ACC112 (cell line): ENCODE data around the gene AARS2.

Experiments used
- H2AFZ ChIP-seq: fragments of 200-600 bp; sonication (generic); one replicate; pipeline ENCODE4 v1.6.0; 2017; ENCODE audit warnings: antibody characterized with exemption, low read length; ENCODE audit not compliant: unreplicated experiment
- H3K27ac ChIP-seq: fragments of 200-600 bp; sonication (generic); 2 replicates; pipeline ENCODE4 v1.5.1; 2014; ENCODE audit warnings: low read depth, mild to moderate bottlenecking, antibody characterized with exemption, low read length, moderate library complexity
- H3K27me3 ChIP-seq: fragments of 200-600 bp; sonication (generic); 2 replicates; pipeline ENCODE4 v1.6.1; 2014; ENCODE audit warnings: mild to moderate bottlenecking, antibody characterized with exemption, low read length, moderate library complexity, mixed read lengths; ENCODE audit not compliant: insufficient read depth
- H3K36me3 ChIP-seq: fragments of 200-600 bp; sonication (generic); 2 replicates; pipeline ENCODE4 v1.6.1; 2016; ENCODE audit warnings: mild to moderate bottlenecking, antibody characterized with exemption, low read length, moderate library complexity, mixed read lengths; ENCODE audit not compliant: insufficient read depth
- H3K4me1 ChIP-seq: fragments of 200-600 bp; sonication (generic); one replicate; pipeline ENCODE4 v1.6.1; 2016; ENCODE audit warnings: low read length, mixed read lengths; ENCODE audit not compliant: insufficient read depth, unreplicated experiment, control insufficient read depth
- H3K4me3 ChIP-seq: fragments of 200-600 bp; sonication (generic); 2 replicates; pipeline ENCODE4 v1.5.1; 2014; ENCODE audit warnings: mild to moderate bottlenecking, low read depth, low read length
- H3K79me2 ChIP-seq: fragments of 200-600 bp; sonication (generic); one replicate; pipeline ENCODE4 v1.6.0; 2016; ENCODE audit warnings: low read length; ENCODE audit not compliant: control insufficient read depth, unreplicated experiment, insufficient read depth

The AARS2 gene

GRCh38 chr6:44310241-44310640 lies 2.9 kb downstream of the AARS2 start:
- Histone ChIP-seq H3K27ac (no peak overlapping the region), H3K36me3 (peaks cover 19% of the 10 kb centered on the region; the same call in 1 of the 2 replicates), H2AFZ (no peak overlapping the region), H3K4me1 (peaks cover 8% of the 10 kb centered on the region), H3K79me2 (peaks cover 11% of the 10 kb centered on the region), H3K27me3 (peaks cover 4% of the 10 kb centered on the region; the same call in 1 of the 2 replicates), H3K4me3 (no peak overlapping the region)

GRCh38 chr6:44309631-44310030 lies 3.5 kb downstream of the AARS2 start:
- H3K4me3 ChIP-seq = no peak overlapping the region
- H3K27ac ChIP-seq = no peak overlapping the region
- no peak overlapping the region for H2AFZ ChIP-seq
- peaks cover 19% of the 10 kb centered on the region; the same call in 1 of the 2 replicates for H3K36me3 ChIP-seq
- no peaks in the 10 kb centered on the region for H3K27me3 ChIP-seq
- H3K79me2 ChIP-seq = peaks cover 11% of the 10 kb centered on the region
- peaks cover 8% of the 10 kb centered on the region for H3K4me1 ChIP-seq

- Histone ChIP-seq H3K4me1 (peaks cover 8% of the 10 kb centered on the region), H3K36me3 (peaks cover 19% of the 10 kb centered on the region; the same call in 1 of the 2 replicates), H3K27me3 (no peaks in the 10 kb centered on the region), H3K4me3 (no peak overlapping the region), H3K27ac (no peak overlapping the region), H3K79me2 (peaks cover 11% of the 10 kb centered on the region), H2AFZ (no peak overlapping the region)
These were observed 4.1 kb downstream of the AARS2 start for GRCh38 chr6:44309092-44309491.

GRCh38 chr6:44307217-44307616 lies 5.9 kb downstream of the AARS2 start:
- H3K27ac ChIP-seq = no peak overlapping the region
- H3K4me1 ChIP-seq = peaks cover 5% of the 10 kb centered on the region
- no peak overlapping the region for H2AFZ ChIP-seq
- H3K79me2 ChIP-seq = peaks cover 4% of the 10 kb centered on the region
- H3K27me3 ChIP-seq = no peaks in the 10 kb centered on the region
- H3K4me3 ChIP-seq = no peak overlapping the region
- peaks cover 19% of the 10 kb centered on the region; the same call in 1 of the 2 replicates for H3K36me3 ChIP-seq

- H3K4me1 ChIP-seq = peaks cover 4% of the 10 kb centered on the region
- no peaks in the 10 kb centered on the region for H3K79me2 ChIP-seq
- H3K27ac ChIP-seq = no peak overlapping the region
- no peaks in the 10 kb centered on the region for H3K27me3 ChIP-seq
- peaks cover 18% of the 10 kb centered on the region; the same call in 1 of the 2 replicates for H3K36me3 ChIP-seq
- H2AFZ ChIP-seq = no peak overlapping the region
- no peak overlapping the region for H3K4me3 ChIP-seq
These were observed 6.4 kb downstream of the AARS2 start for GRCh38 chr6:44306710-44307109.

GRCh38 chr6:44305200-44305725 lies 7.9 kb downstream of the AARS2 start:
- peaks cover 4% of the 10 kb centered on the region for H3K4me1 ChIP-seq
- no peak overlapping the region for H3K27ac ChIP-seq
- no peak overlapping the region for H2AFZ ChIP-seq
- H3K79me2 ChIP-seq = no peaks in the 10 kb centered on the region
- H3K4me3 ChIP-seq = no peak overlapping the region
- H3K27me3 ChIP-seq = no peaks in the 10 kb centered on the region
- peaks cover 8% of the 10 kb centered on the region; the same call in 1 of the 2 replicates for H3K36me3 ChIP-seq

- Histone ChIP-seq H3K79me2 (no peaks in the 10 kb centered on the region), H3K36me3 (peaks cover under 1% of the 10 kb centered on the region; the same call in 1 of the 2 replicates)
These were observed 8.6 kb downstream of the AARS2 start for GRCh38 chr6:44304282-44305199.

GRCh38 chr6:44303842-44304241 lies 9.3 kb downstream of the AARS2 start:
- Histone ChIP-seq H3K27ac (no peak overlapping the region), H3K79me2 (no peaks in the 10 kb centered on the region), H3K4me1 (peaks cover 4% of the 10 kb centered on the region), H3K4me3 (no peak overlapping the region), H3K27me3 (no peaks in the 10 kb centered on the region), H3K36me3 (no peaks in the 10 kb centered on the region), H2AFZ (no peak overlapping the region)

More at GRCh38 chr6:44304282-44305199, 8.6 kb downstream of the AARS2 start:
- no peaks in the 10 kb centered on the region for H3K27me3 ChIP-seq
- no peak overlapping the region for H3K4me3 ChIP-seq
- H3K4me1 ChIP-seq = peaks cover 4% of the 10 kb centered on the region
- no peak overlapping the region for H2AFZ ChIP-seq
- no peak overlapping the region for H3K27ac ChIP-seq

- H3K36me3 ChIP-seq = no peaks in the 10 kb centered on the region
These were observed 10.3 kb downstream of the AARS2 start for GRCh38 chr6:44302856-44303255.

GRCh38 chr6:44301782-44302564 lies 11.2 kb downstream of the AARS2 start:
- Histone ChIP-seq H3K4me3 (no peak overlapping the region), H3K4me1 (peaks cover 4% of the 10 kb centered on the region), H3K79me2 (no peaks in the 10 kb centered on the region), H3K36me3 (no peaks in the 10 kb centered on the region), H2AFZ (no peak overlapping the region), H3K27me3 (peaks cover 17% of the 10 kb centered on the region), H3K27ac (no peak overlapping the region)

More at GRCh38 chr6:44302856-44303255, 10.3 kb downstream of the AARS2 start:
- Histone ChIP-seq H3K27ac (no peak overlapping the region), H3K4me1 (peaks cover 4% of the 10 kb centered on the region), H3K4me3 (no peak overlapping the region), H2AFZ (no peak overlapping the region), H3K79me2 (no peaks in the 10 kb centered on the region), H3K27me3 (peaks cover 8% of the 10 kb centered on the region)
